GM12875 (cell line): ENCODE results near the gene UBE2G2.

Experiments
- H3K4me3 ChIP-seq: one replicate; pipeline ENCODE4 v1.5.1; 2011; ENCODE audit warnings: low read depth, low read length, control low read depth
- CTCF ChIP-seq: IDR thresholded peaks from 2 replicates; pipeline ENCODE4 v1.5.1; 2011; ENCODE audit warnings: low read depth, mild to moderate bottlenecking, control low read depth, inconsistent platforms, low read length, moderate library complexity, borderline replicate concordance; ENCODE audit not compliant: insufficient read depth

UBE2G2 gene

GRCh38 chr21:44742418-44743153 is 59.0 kb downstream of the UBE2G2 start:
- H3K4me3 ChIP-seq: no peak overlapping the region
- TF ChIP-seq CTCF: no peak

DNA sequence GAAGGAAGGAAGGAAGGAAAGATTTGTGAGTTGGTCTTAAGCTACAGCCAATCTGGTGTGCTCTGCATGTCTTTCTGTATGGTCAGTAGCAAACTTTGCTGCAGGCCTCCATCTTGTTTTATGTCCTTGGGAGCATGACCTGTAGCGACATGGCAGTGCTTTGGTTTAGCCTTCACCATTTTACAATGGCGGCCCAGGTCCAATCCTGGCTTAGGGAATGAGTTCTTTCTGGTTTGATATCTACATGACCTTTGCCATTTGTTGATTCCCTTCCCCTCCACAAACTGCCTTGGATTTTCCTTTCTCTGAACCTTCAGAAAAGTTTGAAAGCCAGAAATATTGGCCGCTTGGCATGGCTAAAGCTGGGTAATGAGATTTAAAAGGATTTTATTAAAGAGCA is 59.7 kb downstream of the UBE2G2 start:
- TF ChIP-seq CTCF: no peak
- no peak overlapping the region for H3K4me3 ChIP-seq

- TF ChIP-seq CTCF: no peak
- no peak overlapping the region for H3K4me3 ChIP-seq
Measured at GRCh38 chr21:44740742-44741141, 60.9 kb downstream of the UBE2G2 start.

- no peak overlapping the region for H3K4me3 ChIP-seq
- no peak for TF ChIP-seq CTCF
Measured at GRCh38 chr21:44739316-44739715, 62.3 kb downstream of the UBE2G2 start.

DNA sequence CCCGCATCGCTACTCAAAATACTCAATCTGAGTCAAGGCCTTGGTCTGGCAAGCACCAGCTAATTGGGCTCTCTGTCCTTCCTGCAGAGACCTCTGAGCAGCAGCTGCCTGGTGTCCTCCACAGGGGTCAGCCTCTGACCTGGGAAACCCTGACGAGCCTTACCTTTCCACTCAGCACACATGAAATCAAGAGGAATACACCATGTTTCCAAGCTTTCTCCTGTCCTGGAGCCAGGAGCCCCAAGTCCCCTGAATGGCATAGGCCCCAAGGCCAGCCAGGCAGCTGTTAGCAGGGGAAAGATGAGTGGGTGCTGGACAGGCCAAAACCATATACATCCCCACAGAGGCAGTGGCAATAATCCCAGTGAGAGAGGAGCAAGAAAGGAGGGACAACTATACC is 63.0 kb downstream of the UBE2G2 start:
- H3K4me3 ChIP-seq: no peak overlapping the region
- TF ChIP-seq CTCF: no peak

- no peak for TF ChIP-seq CTCF
- H3K4me3 ChIP-seq: no peak overlapping the region
Measured at GRCh38 chr21:44737706-44738354, 63.8 kb downstream of the UBE2G2 start.

- TF ChIP-seq CTCF: no peak
- H3K4me3 ChIP-seq: no peak overlapping the region
Measured at GRCh38 chr21:44736291-44737004, 65.2 kb downstream of the UBE2G2 start.
